CD4-positive, alpha-beta T cell treated with Interleukin-10 for 1 hour (primary cell): ENCODE results near the gene HIVEP2.

Experiments used
- DNase-seq: peaks from one replicate; pipeline ENCODE4 v3.0.0-alpha.2; 2020

Gene HIVEP2

DNA sequence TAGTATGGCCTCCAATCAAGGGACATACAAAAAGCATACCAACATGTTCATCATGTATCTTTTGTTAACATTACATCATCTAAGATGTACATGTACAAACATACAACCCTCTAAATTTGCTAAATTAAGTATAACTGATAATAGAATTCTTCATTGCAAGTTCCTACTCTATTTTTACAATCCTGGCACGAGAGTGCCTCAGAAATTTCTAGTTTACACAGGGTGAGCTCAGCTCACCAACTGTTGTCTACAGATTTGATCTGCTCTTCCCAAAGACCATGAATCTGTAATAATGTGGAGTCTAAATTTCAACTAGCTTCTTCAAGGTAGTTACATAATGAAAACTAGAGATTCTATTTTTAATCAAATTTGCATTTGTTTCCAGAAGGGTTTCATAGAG lies 179.7 kb downstream of the HIVEP2 start:
- DNase-seq = no peak

GRCh38 chr6:142764311-142764710 lies 180.7 kb downstream of the HIVEP2 start:
- DNase-seq = no peak

DNA sequence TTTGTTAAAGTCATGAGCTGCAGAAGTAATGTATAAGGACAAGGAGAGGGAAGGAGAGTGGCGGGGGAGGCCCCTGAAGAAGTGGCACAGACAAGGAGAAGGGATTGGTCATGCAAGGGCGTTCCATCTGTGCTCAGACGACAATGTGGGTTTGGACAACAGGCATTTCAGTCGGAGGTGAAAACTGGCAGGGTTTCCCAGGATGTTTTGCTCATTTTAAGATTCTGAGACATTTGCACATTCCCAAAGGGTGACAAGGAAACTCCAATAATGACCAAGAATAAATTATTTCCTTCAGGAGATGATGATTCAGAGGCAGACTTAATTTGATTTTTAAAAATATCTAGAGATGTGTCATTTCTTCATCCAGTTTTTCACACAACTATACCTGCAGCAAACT lies 181.8 kb downstream of the HIVEP2 start:
- no peak for DNase-seq

DNA sequence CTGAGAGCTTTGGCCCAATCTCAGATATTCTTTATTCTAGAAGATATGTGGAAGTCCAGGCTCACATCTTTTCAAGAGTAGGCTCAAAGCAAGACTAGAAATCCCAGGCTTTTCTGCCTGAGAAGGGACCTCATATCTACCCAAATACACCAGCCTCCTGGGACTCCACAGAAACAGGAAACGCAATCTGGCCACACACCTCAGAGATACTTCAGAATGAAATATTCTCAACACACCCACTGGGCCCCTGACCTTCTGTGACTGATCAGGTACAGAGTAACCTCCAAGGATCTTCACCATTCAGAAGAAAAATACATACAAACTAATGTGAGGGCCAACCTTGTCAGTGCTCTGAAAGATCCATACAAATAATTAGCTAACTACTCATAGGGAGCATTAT lies 183.2 kb downstream of the HIVEP2 start:
- no peak for DNase-seq

DNA sequence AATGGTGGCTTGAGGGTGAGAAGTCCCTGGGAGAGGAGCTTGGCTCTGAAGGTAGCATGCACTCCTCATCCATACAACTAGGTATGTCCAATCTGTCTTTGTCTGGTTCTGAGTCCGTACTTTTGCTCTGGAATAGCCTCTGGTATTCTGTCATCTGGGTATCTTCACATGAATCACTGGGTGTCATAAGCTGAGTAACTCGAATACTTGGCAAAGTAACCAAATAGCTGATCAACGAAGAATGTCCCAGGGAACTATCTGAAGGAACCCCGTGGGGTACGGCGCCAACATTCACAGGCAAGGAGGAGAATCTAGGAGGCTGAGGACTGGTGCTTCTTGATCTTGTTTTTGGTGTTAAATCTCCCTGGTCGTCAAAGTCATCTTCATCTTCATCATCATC lies 184.8 kb downstream of the HIVEP2 start:
- DNase-seq = no peak

- DNase-seq = no peak
Observed at GRCh38 chr6:142758629-142759025, 186.3 kb downstream of the HIVEP2 start.

GRCh38 chr6:142757852-142758628 lies 186.9 kb downstream of the HIVEP2 start:
- DNase-seq = no peak

DNA sequence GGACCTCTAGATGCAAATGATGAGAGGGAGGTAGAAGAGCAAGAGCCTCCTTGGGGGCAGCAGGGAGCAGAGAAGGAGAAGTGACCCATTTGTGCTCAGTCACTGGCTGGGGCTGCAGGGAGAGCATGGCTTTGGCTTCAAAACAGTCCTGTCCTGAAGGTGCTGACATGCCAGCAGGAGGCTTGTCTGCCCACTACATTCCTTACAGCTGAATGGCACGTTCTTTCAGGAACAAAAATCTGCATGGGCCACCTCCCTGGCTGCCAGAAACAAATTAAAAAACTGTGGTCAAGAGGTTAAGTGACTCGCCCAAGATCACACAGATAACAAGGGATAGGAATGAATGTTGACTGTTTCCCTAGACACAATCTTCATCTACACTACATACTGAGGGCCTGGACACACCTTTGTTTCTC lies 188.8 kb downstream of the HIVEP2 start:
- DNase-seq = no peak

- no peak for DNase-seq
Observed at GRCh38 chr6:142753196-142753595, 191.8 kb downstream of the HIVEP2 start.

- DNase-seq = no peak
Observed at GRCh38 chr6:142752348-142752747, 192.6 kb downstream of the HIVEP2 start.

DNA sequence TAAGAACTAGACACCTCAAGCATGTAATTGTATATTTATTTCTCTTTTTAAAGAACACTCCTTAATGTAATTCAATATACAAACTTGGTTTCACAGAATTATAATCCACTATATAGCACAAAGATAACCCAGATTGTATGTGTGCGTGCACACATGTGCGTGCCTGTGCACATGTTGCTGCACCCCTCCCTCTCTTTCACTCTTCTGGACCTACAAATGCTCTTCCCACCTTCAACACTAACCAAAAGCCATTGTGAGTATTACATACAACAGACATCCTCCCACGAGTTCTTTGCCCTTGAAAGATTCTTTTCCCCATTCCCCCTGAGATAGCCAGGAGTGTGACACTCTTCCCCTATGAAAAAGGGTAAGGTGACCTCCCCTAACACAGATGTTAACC lies 193.5 kb downstream of the HIVEP2 start:
- no peak for DNase-seq

DNA sequence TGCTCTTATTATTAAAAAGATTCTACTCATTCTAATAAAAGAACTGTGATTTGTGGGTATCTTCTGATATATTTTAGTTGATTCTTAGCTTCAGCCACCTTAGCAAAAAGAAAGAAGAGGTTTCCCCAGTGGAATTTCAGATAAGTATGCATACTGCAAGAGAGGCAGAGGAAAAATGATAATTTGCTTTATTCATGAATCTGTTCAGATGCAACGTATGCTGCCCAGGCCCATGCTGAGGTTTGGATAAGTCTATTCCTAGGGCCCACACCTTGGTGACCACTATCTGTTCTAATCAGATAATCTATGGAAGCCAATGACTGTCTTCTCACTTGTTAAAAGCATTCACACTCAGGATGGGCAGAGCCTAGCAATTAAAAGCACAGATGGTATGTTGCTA lies 194.0 kb downstream of the HIVEP2 start:
- no peak for DNase-seq

- no peak for DNase-seq
Observed at GRCh38 chr6:142749556-142749955, 195.4 kb downstream of the HIVEP2 start.

GRCh38 chr6:142746524-142746923 lies 198.5 kb downstream of the HIVEP2 start:
- peak; percentile 57 for DNase-seq

GRCh38 chr6:142744836-142745235 lies 200.1 kb downstream of the HIVEP2 start:
- DNase-seq = no peak

GRCh38 chr6:142740449-142740848 lies 204.5 kb downstream of the HIVEP2 start:
- DNase-seq = no peak

DNA sequence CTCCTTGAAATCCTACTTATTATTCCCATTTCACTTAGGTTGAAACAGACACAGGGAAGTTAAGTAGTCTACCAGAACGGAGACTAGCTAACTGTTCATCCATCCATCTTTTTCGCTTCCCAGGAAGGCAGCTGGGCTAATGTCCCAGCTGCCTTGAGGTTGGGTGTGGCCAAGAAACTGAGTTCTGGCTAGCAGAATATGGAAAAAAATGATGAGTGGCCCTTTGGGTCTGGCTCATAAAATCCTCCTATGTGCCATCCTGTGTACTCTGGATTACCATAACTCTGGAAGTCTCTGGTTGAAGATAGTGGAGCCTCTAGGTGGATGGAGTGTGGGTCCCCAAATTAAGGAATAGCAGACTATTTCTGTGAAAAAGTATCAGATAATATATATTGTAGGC lies 206.2 kb downstream of the HIVEP2 start:
- no peak for DNase-seq

DNA sequence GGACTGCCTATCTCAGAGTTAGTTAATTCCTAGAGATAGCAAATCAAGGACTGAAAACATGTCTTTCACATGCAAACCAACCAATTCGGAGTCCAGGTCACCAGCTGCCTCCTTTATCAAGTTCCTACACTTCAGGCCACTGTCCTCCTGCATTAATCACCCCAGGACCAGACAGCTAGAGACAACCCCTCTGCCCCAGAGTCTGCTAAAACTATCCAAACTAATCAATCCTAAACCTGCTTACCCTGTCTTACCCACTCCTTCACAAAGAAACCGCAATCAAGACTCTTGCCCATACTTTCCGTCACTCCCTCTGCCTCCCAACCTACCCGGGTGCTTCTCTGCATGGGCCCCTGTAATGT lies 207.0 kb downstream of the HIVEP2 start:
- no peak for DNase-seq

DNA sequence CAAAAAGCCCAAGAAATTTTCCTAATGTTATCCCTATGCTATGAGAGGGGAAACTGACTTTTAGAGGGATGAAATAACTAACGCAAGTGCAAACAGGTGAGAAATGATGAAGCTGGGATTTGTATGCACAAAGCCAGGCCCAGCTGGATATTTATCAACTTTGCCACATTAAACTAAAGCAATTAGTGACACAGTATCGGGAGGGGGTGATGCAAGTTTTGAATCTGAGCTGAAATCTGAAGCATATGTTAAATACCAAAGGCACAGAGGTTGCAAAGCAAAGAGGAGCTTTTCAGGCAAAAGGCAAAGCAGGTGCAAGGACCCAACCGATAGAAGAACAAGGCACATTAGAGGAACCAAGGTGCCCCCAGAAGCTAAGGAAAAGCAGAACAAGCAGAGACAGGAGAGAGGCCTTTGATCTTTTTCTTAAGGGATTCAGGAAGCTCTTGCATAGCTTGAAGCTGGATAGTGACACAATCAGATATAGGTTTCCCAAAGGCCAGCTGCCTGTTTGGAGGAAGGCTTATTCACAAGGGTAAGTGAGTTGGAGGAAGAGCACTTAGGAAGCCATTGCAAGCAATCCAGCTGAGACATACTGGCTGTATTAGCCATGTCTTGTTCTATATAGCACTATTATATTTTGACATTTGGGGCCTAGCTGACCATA lies 207.5 kb downstream of the HIVEP2 start:
- no peak for DNase-seq

GRCh38 chr6:142735204-142735603 lies 209.8 kb downstream of the HIVEP2 start:
- DNase-seq = no peak

DNA sequence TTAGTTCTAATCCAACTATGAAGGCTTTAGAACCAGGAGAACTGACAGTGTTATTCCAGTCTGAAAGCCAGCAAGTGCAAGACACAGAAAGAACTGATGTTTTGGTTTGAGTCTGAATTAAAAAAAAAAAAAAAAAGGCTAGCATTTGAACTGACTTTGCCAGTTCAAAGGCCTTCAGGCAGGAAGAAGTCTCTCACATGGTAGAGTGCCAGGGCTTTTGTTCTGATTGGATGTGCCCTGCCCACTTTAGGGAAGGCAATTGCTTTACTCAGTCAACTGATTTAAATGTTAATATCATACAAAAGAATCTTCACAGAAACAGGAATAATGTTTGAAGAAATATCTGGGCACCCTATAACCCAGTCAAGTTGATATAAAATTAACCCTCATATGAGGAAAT lies 212.2 kb downstream of the HIVEP2 start:
- no peak for DNase-seq

DNA sequence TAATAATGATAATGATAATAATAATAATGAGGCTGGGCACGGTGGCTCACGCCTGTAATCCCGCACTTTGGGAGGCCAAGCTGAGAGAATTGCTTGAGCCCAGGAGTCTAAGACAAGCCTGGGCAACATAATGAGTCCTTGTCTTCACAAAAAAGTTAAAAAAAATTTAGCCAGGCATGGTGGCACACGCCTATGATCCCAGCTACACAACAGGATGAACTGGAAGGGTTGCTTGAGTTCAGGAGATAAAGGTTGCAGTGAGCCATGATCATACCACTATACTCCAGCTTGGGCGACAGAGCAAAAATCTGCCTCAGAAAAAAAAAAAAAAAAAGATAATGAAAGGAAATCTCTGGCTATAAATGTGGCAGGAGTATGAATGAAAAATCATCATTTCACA lies 213.4 kb downstream of the HIVEP2 start:
- no peak for DNase-seq

GRCh38 chr6:142729618-142730017 lies 215.4 kb downstream of the HIVEP2 start:
- no peak for DNase-seq

- DNase-seq = no peak
Observed at GRCh38 chr6:142728910-142729481, 216.0 kb downstream of the HIVEP2 start.
